HepG2 (cell line): ENCODE measurements around the gene P3R3URF. TPM values are rescaled to one million over a fixed set of nuclear protein-coding genes. Genes with fewer than 3 reads are reported as not detected.

Experiments used
- ATAC-seq: fragments of 200-7000 bp; cut with Tn5 transposase; 3 replicates; pipeline ENCODE4 v1.9.1; 2020; ENCODE audit warnings: mild to moderate bottlenecking, moderate library complexity
- BruUV-seq: library from RNA; stranded (reverse); fragments of 400-500 nt; replicated peaks from 2 replicates; lab custom pipeline; 2021; lab: Mats Ljungman, UMichigan
- CTCF ChIA-PET: fragments of 300-600 bp; formaldehyde crosslinking; extraction: SDS; loops from one replicate; lab custom pipeline; 2021; ENCODE audit warnings: low total read pairs, inconsistent platforms, low intra/inter-chr PET ratio; lab: Yijun Ruan, JAX
- POLR2A ChIA-PET: fragments of 350-600 bp; sonication (Branson Sonifier 250); formaldehyde crosslinking; loops from one replicate; lab custom pipeline; 2020; ENCODE audit warnings: antibody characterized with exemption, inconsistent platforms; lab: Yijun Ruan, JAX
- DNase-seq: peaks from one replicate; pipeline ENCODE4 v3.0.0-alpha.2; 2015; ENCODE audit warnings: low spot score
- FAIRE-seq: peaks from 3 replicates; lab custom pipeline; 2011; peaks lifted over from hg19 to GRCh38; lab: Jason Lieb, UNC
- H2AFZ ChIP-seq: one replicate; pipeline ENCODE4 v1.6.1; 2011; ENCODE audit warnings: low read length, inconsistent platforms
- H3K27ac ChIP-seq: fragments of 300-600 bp; 3 replicates; pipeline ENCODE4 v1.8.0; 2011; ENCODE audit warnings: mixed run types, mild to moderate bottlenecking, mixed read lengths, low read length, inconsistent platforms; ENCODE audit not compliant: insufficient read depth; ENCODE audit errors: extremely low read length
- H3K27me3 ChIP-seq, 2 experiments: fragments of 200-600 bp in 1 of 2; 2 replicates in 1 of 2; 3 replicates in 1 of 2; pipeline versions ENCODE4 v1.6.0 to v1.8.0; 2011; ENCODE audit warnings: low read length in 2 of 2, mild to moderate bottlenecking in 2 of 2, moderate library complexity in 2 of 2, inconsistent platforms in 1 of 2; ENCODE audit not compliant: insufficient read depth in 2 of 2, control insufficient read depth in 1 of 2
- H3K36me3 ChIP-seq, 2 experiments: fragments of 200-600 bp in 1 of 2; replicated peaks in 1 of 2; 2 replicates in 1 of 2; 3 replicates in 1 of 2; pipeline versions ENCODE4 v1.5.1 to v1.8.0; 2011; ENCODE audit warnings: low read length in 2 of 2, inconsistent platforms in 1 of 2; ENCODE audit not compliant: insufficient read depth in 2 of 2, control insufficient read depth in 1 of 2
- H3K4me1 ChIP-seq: 2 replicates; pipeline ENCODE4 v1.5.1; 2012; ENCODE audit warnings: low read length, inconsistent platforms; ENCODE audit not compliant: insufficient read depth
- H3K4me2 ChIP-seq: 2 replicates; pipeline ENCODE4 v1.6.0; 2011; ENCODE audit warnings: low read depth, low read length, inconsistent platforms
- H3K4me3 ChIP-seq, 3 experiments: fragments of 200-600 bp in 1 of 3; sonication (generic), shearing (Covaris generic) in 1 of 3; replicated peaks in 1 of 3; 2 replicates each; pipeline ENCODE4 v1.5.1; 2011 to 2016; ENCODE audit warnings: low read length in 3 of 3, inconsistent platforms in 2 of 3, low read depth in 2 of 3, mild to moderate bottlenecking in 2 of 3, control low read depth in 1 of 3, mixed read lengths in 1 of 3; ENCODE audit not compliant: insufficient read depth in 1 of 3
- H3K79me2 ChIP-seq: one replicate; pipeline ENCODE4 v1.6.1; 2011; ENCODE audit warnings: low read length, inconsistent platforms; ENCODE audit not compliant: insufficient read depth
- H3K9ac ChIP-seq: 2 replicates; pipeline ENCODE4 v1.6.0; 2011; ENCODE audit warnings: mild to moderate bottlenecking, low read depth, low read length, inconsistent platforms; ENCODE audit not compliant: insufficient read depth
- H3K9me3 ChIP-seq: 2 replicates; pipeline ENCODE4 v1.5.1; 2012; ENCODE audit warnings: mild to moderate bottlenecking, low read length
- H4K20me1 ChIP-seq: 2 replicates; pipeline ENCODE4 v1.6.0; 2011; ENCODE audit warnings: inconsistent platforms, mild to moderate bottlenecking, low read length, moderate library complexity; ENCODE audit not compliant: insufficient read depth
- ATF7-NPFF ChIP-seq: sonication (generic); formaldehyde crosslinking; IDR thresholded peaks from 2 replicates; pipeline ENCODE4 v1.8.1; 2023; ENCODE audit warnings: mild to moderate bottlenecking, low read depth, missing genetic modification reagents, moderate library complexity
- CBX1 ChIP-seq: IDR thresholded peaks from one replicate; pipeline ENCODE4 v1.6.1; 2016; ENCODE audit warnings: antibody characterized with exemption, low read depth
- E2F1 ChIP-seq: sonication (generic); formaldehyde crosslinking; IDR thresholded peaks from 2 replicates; pipeline ENCODE4 v1.5.0; 2020; ENCODE audit warnings: missing genetic modification reagents
- ERF ChIP-seq: IDR thresholded peaks from 2 replicates; pipeline ENCODE4 v1.6.1; 2018; ENCODE audit warnings: missing biosample characterization, missing genetic modification reagents
- GATAD2A ChIP-seq: IDR thresholded peaks from 2 replicates; pipeline ENCODE4 v1.6.1; 2016
- JARID2 ChIP-seq: sonication (generic); formaldehyde crosslinking; IDR thresholded peaks from 2 replicates; pipeline ENCODE4 v1.8.1; 2023; ENCODE audit warnings: missing genetic modification reagents, inconsistent platforms; ENCODE audit not compliant: insufficient replicate concordance
- KAT7 ChIP-seq: IDR thresholded peaks from 2 replicates; pipeline ENCODE4 v1.6.1; 2018; ENCODE audit warnings: borderline replicate concordance, missing compliant biosample characterization
- MED1 ChIP-seq: sonication (generic); formaldehyde crosslinking; IDR thresholded peaks from 2 replicates; pipeline ENCODE4 v1.4.0; 2020; ENCODE audit warnings: missing genetic modification reagents
- MED13 ChIP-seq: sonication (generic); formaldehyde crosslinking; IDR thresholded peaks from 2 replicates; pipeline ENCODE4 v1.5.0; 2020; ENCODE audit warnings: missing genetic modification reagents
- MEIS1 ChIP-seq: sonication (generic); formaldehyde crosslinking; IDR thresholded peaks from 2 replicates; pipeline ENCODE4 v1.9.0; 2021; ENCODE audit warnings: mild to moderate bottlenecking, missing genetic modification reagents, moderate library complexity, borderline replicate concordance
- NFYC ChIP-seq: IDR thresholded peaks from 2 replicates; pipeline ENCODE4 v1.6.1; 2016; ENCODE audit warnings: missing genetic modification reagents, missing compliant biosample characterization
- NR1H2 ChIP-seq: sonication (generic); formaldehyde crosslinking; IDR thresholded peaks from 2 replicates; pipeline ENCODE4 v1.8.1; 2022; ENCODE audit warnings: low read depth, missing genetic modification reagents, borderline replicate concordance
- ZFP62 ChIP-seq: sonication (generic); formaldehyde crosslinking; IDR thresholded peaks from 2 replicates; pipeline ENCODE4 v1.4.0; 2020; ENCODE audit warnings: missing genetic modification reagents
- ZNF124 ChIP-seq: sonication (generic); formaldehyde crosslinking; IDR thresholded peaks from 2 replicates; pipeline ENCODE4 v1.4.0; 2020; ENCODE audit warnings: missing genetic modification reagents
- ZNF333 ChIP-seq: sonication (generic); formaldehyde crosslinking; IDR thresholded peaks from 2 replicates; pipeline ENCODE4 v1.4.0; 2020; ENCODE audit warnings: mild to moderate bottlenecking, missing genetic modification reagents, borderline replicate concordance
- ZNF749 ChIP-seq: sonication (generic); formaldehyde crosslinking; IDR thresholded peaks from 2 replicates; pipeline ENCODE4 v1.8.0; 2022; ENCODE audit warnings: mild to moderate bottlenecking, missing genetic modification reagents, moderate library complexity, borderline replicate concordance
- ZSCAN22 ChIP-seq: sonication (generic); formaldehyde crosslinking; IDR thresholded peaks from 2 replicates; pipeline ENCODE4 v1.4.0; 2020; ENCODE audit warnings: mild to moderate bottlenecking, missing genetic modification reagents
- ZSCAN25 ChIP-seq: sonication (generic); formaldehyde crosslinking; IDR thresholded peaks from 2 replicates; pipeline ENCODE4 v1.8.0; 2022; ENCODE audit warnings: mild to moderate bottlenecking, missing genetic modification reagents
- WGBS: methylation state at CpG from one replicate; pipeline ENCODE4 v1.1.6; 2017; ENCODE audit warnings: low lambda C conversion rate; 5-methylcytosine and 5-hydroxymethylcytosine counted together
- in situ Hi-C: cut with HindIII; loops from 2 replicates; pipeline ENCODE4 v1.10.0; 2017; ENCODE audit warnings: low pct_unique_long_range_greater_than_20kb; ENCODE audit not compliant: extremely low pct_ligation_motif_present
- intact Hi-C: fragments of 100-400 bp; cut with micrococcal nuclease; formaldehyde crosslinking; loops from one replicate; pipeline ENCODE4 v1.10.0; 2022; ENCODE audit not compliant: unreplicated experiment
- polyA plus RNA-seq, 8 experiments: library from polyadenylated mRNA; depleted of rRNA in 3 of 8; stranded (reverse) in 7 of 8; unstranded in 1 of 8; fragments of >200 nt; fragmentation: Illumina TruSeq in 4 of 8; extraction: Trizol in 4 of 8; gene quantifications; 2 replicates each; pipeline versions ENCODE4 v1.2.1 to v1.2.3, GENCODE V29; 2011 to 2016; ENCODE audit warnings: low read depth in 4 of 8, missing spikeins in 1 of 8, mixed read lengths in 1 of 8; ENCODE audit not compliant: insufficient read depth in 1 of 8
- total RNA-seq, 5 experiments: library from RNA; depleted of rRNA; stranded (reverse); fragments of >200 nt; fragmentation: Illumina TruSeq; extraction: Trizol; gene quantifications; 2 replicates each; pipeline ENCODE4 v1.2.3, GENCODE V29; 2016; ENCODE audit warnings: low read depth in 1 of 5
- TF ChIP-seq, protein P1 (sequence below): sonication (generic); formaldehyde crosslinking; IDR thresholded peaks from 2 replicates; pipeline ENCODE4 v1.8.0; 2022; ENCODE audit warnings: missing genetic modification reagents, mild to moderate bottlenecking, borderline replicate concordance
- TF ChIP-seq, protein P2 (sequence below): sonication (generic); formaldehyde crosslinking; IDR thresholded peaks from 2 replicates; pipeline ENCODE4 v1.8.0; 2022; ENCODE audit warnings: mild to moderate bottlenecking, missing genetic modification reagents, borderline replicate concordance

The P3R3URF gene
- total and polyA plus RNA-seq, 2 of the 13 experiments (the other 11 are each of a cell fraction or from before 2014, with no cell fraction given), result not detected

GRCh38 chr1:46153732-46154131, 22.6 kb downstream of the P3R3URF start:
- no TSS peak for BruUV-seq
- ChIA-PET CTCF (no interaction called here), POLR2A (no interaction called here)
- TF ChIP-seq ZNF124 (no peak), ZFP62 (CRISPR knock-in tag) (no peak), NR1H2 (CRISPR knock-in tag) (no peak), ZNF749 (CRISPR knock-in tag) (no peak), ZSCAN22 (CRISPR knock-in tag) (no peak), NFYC (CRISPR knock-in tag) (no peak), MED13 (CRISPR knock-in tag) (no peak), CBX1 (no peak), ERF (CRISPR knock-in tag) (no peak), ATF7-NPFF (CRISPR knock-in tag) (no peak), MED1 (CRISPR knock-in tag) (no peak), JARID2 (CRISPR knock-in tag) (no peak), ZSCAN25 (no peak), MEIS1 (CRISPR knock-in tag) (no peak), E2F1 (CRISPR knock-in tag) (no peak), ZNF333 (CRISPR knock-in tag) (no peak), KAT7 (CRISPR knock-in tag) (no peak), GATAD2A (CRISPR knock-in tag) (no peak)
- TF ChIP-seq, protein P1, sequence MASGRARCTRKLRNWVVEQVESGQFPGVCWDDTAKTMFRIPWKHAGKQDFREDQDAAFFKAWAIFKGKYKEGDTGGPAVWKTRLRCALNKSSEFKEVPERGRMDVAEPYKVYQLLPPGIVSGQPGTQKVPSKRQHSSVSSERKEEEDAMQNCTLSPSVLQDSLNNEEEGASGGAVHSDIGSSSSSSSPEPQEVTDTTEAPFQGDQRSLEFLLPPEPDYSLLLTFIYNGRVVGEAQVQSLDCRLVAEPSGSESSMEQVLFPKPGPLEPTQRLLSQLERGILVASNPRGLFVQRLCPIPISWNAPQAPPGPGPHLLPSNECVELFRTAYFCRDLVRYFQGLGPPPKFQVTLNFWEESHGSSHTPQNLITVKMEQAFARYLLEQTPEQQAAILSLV (CRISPR knock-in tag), result no peak
- TF ChIP-seq, protein P2, sequence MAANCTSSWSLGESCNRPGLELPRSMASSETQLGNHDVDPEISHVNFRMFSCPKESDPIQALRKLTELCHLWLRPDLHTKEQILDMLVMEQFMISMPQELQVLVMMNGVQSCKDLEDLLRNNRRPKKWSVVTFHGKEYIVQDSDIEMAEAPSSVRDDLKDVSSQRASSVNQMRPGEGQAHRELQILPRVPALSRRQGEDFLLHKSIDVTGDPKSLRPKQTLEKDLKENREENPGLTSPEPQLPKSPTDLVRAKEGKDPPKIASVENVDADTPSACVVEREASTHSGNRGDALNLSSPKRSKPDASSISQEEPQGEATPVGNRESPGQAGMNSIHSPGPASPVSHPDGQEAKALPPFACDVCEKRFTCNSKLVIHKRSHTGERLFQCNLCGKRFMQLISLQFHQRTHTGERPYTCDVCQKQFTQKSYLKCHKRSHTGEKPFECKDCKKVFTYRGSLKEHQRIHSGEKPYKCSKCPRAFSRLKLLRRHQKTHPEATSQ (CRISPR knock-in tag), result no peak
- 29% methylated on average over 1 of the region's 1 CpG for WGBS
- Histone ChIP-seq H3K9me3 (no peaks in the 10 kb centered on the region), H3K36me3 (no peaks in the 10 kb centered on the region; a peak in 1 of 5 replicates), H3K4me2 (no peak overlapping the region), H3K79me2 (no peaks in the 10 kb centered on the region), H2AFZ (no peak overlapping the region), H3K4me1 (peaks cover 17% of the 10 kb centered on the region), H3K27me3 (no peaks in the 10 kb centered on the region), H3K27ac (no peak overlapping the region), H4K20me1 (no peaks in the 10 kb centered on the region), H3K4me3 (no peak overlapping the region), H3K9ac (no peak overlapping the region)
- no peak for ATAC-seq
- no peak for DNase-seq
- in situ Hi-C loops (no loop called here), intact Hi-C loops (no loop called here)
- FAIRE-seq, result no peak
